ENCODE results near the gene TTL.
"Not testable (repeated sequence)": the region's sequence is repeated elsewhere in the genome, so short reads cannot be mapped to it uniquely, and the experiment has no call there.

TTL gene

DNA sequence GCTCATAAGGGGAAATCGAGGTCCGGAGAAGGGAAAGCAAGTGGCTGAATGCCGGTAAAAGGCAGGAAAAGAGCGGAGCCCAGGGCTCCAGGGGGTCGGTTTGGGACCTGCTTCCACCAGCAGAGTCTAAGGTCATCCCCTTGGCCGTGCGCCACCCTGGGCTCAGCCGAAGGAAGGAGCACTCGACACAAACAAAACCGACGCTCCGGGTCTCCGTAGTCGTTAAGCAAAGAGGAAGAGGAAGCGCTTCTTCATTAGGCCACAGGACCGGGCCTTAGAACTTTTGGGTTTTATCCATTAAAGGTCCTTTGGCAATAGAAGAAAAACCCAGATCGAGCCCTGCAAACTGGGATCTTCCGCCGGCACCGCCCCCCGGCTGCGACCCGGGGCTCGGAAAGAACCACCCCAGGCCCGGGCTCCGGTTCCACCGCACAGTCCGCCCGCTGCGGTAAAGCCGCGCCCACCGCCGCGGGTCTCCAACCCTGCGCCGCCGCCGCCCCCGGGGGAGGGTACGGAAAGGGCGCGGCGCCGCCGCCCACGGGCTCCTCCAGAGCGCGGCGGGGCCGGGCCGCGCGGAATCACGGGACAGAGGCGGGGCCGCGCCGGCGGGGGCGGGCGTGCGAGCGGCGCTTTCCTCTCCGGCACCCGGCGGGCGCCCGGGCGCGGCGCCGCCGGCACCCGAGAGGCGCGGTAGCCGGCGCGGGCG, at the start of gene TTL:
Gene TTL (plus strand): TSS at position 629 of the 706 bp plus-strand sequence. CDS start 189 bp downstream, outside the sequence.
- no peaks in the 10 kb centered on the region for H3K36me3 ChIP-seq (ENCODE audit: control insufficient read depth, low read depth, low read length)
- H3K9ac ChIP-seq (ENCODE audit: low read length), result peak within 1 kb of the TSS; percentile 77
- no peaks in the 10 kb centered on the region for H3K9me3 ChIP-seq (ENCODE audit: control insufficient read depth, low read depth, low read length)
- H3K27ac ChIP-seq (ENCODE audit: low read length), result no peak within 1 kb of the TSS
- peak within 1 kb of the TSS; percentile 91 for H3K4me3 ChIP-seq (ENCODE audit: low read length)
- peaks cover 23% of the 10 kb centered on the region for H3K27me3 ChIP-seq (ENCODE audit: control insufficient read depth, insufficient read depth, low read length)
- H3K4me1 ChIP-seq (ENCODE audit: control insufficient read depth, low read depth, low read length), result peaks cover 8% of the 10 kb centered on the region

DNA sequence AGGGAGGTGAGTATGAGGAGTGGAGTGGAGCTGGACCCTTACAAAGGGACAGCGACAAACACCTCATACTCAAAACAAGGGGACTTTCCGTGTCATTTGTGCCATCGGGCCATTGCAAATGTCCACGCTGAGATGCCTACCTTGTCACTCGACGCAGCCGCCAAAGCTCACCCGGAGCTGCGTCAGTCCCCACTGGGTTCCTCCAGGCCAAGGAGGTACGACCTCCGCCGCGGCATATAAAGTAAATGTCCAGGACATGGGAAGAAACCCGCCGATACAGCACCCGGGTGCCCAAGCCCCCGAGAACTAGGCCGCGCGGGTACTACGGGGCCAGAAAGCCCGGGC, 49.6 kb upstream of the TTL start:
- peak overlapping the region; percentile 39 for H3K9ac ChIP-seq (ENCODE audit: low read length)
- not testable (repeated sequence) for H3K36me3 ChIP-seq (ENCODE audit: control insufficient read depth, low read depth, low read length); H3K27ac ChIP-seq (ENCODE audit: low read length); H3K4me1 ChIP-seq (ENCODE audit: control insufficient read depth, low read depth, low read length); H3K9me3 ChIP-seq (ENCODE audit: control insufficient read depth, low read depth, low read length); H3K27me3 ChIP-seq (ENCODE audit: control insufficient read depth, insufficient read depth, low read length)
- peak overlapping the region; percentile 57 for H3K4me3 ChIP-seq (ENCODE audit: low read length)

DNA sequence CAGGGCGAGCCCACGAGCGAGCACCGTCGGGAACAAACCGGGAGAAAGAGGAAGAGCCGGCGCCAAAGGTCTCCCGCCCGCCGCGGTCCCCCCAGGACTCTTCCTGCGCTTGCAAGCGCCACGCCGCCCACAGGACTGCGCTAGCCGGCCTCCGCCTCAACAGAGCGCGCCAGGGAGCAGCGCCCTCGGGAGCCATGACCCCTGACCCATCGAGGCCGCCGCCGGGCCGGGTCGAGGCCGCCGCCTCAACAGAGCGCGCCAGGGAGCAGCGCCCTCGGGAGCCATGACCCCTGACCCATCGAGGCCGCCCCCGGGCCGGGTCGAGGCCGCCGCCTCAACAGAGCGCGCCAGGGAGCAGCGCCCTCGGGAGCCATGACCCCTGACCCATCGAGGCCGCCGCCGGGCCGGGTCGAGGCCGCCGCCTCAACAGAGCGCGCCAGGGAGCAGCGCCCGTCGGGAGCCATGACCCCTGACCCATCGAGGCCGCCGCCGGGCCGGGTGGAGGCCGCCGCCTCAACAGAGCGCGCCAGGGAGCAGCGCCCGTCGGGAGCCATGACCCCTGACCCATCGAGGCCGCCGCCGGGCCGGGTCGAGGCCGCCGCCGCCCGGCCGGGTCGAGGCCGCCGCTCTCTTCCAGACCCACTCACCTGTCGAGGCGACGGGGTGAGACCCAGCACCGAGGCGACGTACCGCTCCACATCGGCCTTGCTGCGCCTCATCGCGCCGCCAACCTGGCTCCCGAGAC, 49.0 kb upstream of the TTL start:
- H3K4me3 ChIP-seq (ENCODE audit: low read length), result peak overlapping the region; percentile 57
- not testable (repeated sequence) for H3K27me3 ChIP-seq (ENCODE audit: control insufficient read depth, insufficient read depth, low read length); H3K4me1 ChIP-seq (ENCODE audit: control insufficient read depth, low read depth, low read length); H3K27ac ChIP-seq (ENCODE audit: low read length); H3K9me3 ChIP-seq (ENCODE audit: control insufficient read depth, low read depth, low read length); H3K36me3 ChIP-seq (ENCODE audit: control insufficient read depth, low read depth, low read length)
- peak overlapping the region; percentile 39 for H3K9ac ChIP-seq (ENCODE audit: low read length)

DNA sequence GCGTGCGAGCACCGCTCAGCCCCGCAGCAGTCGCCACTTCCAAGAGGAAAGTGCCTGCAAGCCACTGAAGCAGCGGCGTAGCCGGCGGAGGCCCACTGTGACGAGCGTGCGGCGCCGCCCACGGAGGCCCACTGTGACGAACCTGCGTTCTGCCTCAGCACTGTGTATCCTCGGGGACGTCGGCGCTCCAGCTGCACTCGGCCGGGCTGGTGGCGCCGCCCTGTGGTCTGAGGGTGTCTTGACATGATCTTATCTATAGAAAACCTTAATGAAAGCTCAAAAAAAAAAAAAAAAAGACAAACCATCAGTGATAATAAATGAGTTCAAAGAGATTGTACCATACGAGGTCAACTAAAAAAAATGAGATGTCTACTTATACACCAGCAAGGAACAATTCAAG, 48.5 kb upstream of the TTL start, which contains the start of gene RGPD8:
Gene RGPD8 (minus strand): TSS at position 166 of the 400 bp plus-strand sequence. CDS start 192 bp downstream, outside the sequence.
- Histone ChIP-seq H3K9ac (ENCODE audit: low read length) (peak within 1 kb of the TSS; percentile 39), H3K4me3 (ENCODE audit: low read length) (peak within 1 kb of the TSS; percentile 57)
- not testable (repeated sequence) for H3K27ac ChIP-seq (ENCODE audit: low read length); H3K27me3 ChIP-seq (ENCODE audit: control insufficient read depth, insufficient read depth, low read length); H3K9me3 ChIP-seq (ENCODE audit: control insufficient read depth, low read depth, low read length); H3K36me3 ChIP-seq (ENCODE audit: control insufficient read depth, low read depth, low read length); H3K4me1 ChIP-seq (ENCODE audit: control insufficient read depth, low read depth, low read length)

DNA sequence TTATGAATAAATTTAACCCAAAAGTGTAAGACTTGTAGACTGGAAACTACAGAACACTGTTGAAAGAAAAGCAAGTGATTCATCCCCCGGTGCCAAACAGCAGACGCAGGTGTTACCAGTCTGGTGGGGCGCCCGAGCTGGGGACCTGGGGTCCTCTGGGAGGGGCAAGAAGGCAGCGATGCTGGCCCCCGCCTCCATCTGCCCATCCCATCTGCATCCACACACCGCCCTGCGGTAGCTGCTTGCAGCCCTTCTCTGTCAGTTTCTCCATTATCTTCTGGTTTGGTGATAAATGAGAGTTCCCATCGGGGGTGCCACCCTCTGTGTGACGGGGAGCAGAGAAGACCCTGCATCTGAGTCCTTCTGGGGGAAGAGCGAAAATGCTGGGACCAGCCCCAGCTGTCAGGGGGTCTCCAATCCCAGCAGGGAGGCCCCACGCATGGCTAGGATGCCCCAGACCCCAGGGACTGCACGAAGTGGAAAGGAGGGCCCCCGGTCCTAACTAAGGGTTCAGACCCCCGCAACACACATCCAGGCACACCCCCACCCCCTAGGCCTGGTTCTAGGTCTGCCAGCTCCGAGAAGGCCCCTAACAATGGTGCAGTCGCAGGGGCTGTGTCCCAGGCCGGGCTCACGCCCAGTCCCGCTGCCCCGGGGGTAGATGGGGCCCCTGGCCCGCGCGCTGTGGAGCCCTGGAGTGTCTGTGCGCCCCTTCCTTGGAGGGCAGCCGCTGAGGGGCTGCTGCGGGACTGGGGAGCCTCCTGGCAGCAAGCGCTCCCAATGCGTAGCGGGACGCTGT, 47.8 kb upstream of the TTL start:
- H3K4me3 ChIP-seq (ENCODE audit: low read length), result no peak overlapping the region
- no peaks in the 10 kb centered on the region for H3K9me3 ChIP-seq (ENCODE audit: control insufficient read depth, low read depth, low read length)
- H3K9ac ChIP-seq (ENCODE audit: low read length), result no peak overlapping the region
- no peaks in the 10 kb centered on the region for H3K27me3 ChIP-seq (ENCODE audit: control insufficient read depth, insufficient read depth, low read length)
- H3K36me3 ChIP-seq (ENCODE audit: control insufficient read depth, low read depth, low read length), result no peaks in the 10 kb centered on the region
- no peak overlapping the region for H3K27ac ChIP-seq (ENCODE audit: low read length)
- no peaks in the 10 kb centered on the region for H3K4me1 ChIP-seq (ENCODE audit: control insufficient read depth, low read depth, low read length)

DNA sequence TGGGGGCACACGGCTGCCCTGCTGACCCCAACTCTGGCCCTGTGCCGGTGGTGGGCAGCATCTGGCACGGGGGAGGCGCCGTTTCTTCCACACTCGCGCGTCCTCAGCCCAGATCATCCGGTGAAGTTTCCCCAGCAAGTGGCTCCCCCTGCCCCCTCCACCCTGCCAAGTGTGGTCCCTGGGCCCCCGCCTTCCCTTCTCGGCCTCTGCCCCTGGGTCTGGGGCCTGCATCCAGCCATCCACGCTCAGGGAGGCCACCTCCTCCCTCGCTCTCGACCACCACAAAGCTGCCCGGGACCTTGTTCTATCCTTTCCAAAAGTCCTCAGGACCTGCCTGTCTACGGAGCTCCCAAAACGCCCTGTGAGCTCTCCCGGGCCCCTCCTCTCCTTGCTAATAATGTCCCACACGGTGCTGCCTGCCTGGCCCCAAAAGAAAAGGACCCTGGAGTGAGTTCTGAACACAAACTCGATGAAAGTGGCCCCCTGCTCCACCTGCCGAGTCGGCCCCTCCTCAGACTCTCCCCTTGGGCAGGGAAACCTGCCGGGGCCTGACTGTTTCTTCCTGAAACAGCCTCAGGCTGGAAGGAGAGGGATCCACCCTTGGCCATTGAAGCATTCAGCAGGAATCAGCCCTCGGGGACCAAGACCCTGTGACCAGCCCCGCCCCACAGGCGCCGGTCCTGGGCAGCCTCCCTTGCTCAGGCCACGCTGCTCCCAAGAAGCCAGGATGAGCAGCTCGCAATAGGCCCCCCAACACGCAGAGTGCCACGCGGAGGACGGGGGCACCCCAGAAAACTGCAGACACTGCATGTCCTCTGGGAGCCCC, 46.9 kb upstream of the TTL start:
- H3K27ac ChIP-seq (ENCODE audit: low read length); H3K9me3 ChIP-seq (ENCODE audit: control insufficient read depth, low read depth, low read length); H3K36me3 ChIP-seq (ENCODE audit: control insufficient read depth, low read depth, low read length); H3K27me3 ChIP-seq (ENCODE audit: control insufficient read depth, insufficient read depth, low read length); H3K4me3 ChIP-seq (ENCODE audit: low read length); H3K9ac ChIP-seq (ENCODE audit: low read length); H3K4me1 ChIP-seq (ENCODE audit: control insufficient read depth, low read depth, low read length): not testable (repeated sequence)

DNA sequence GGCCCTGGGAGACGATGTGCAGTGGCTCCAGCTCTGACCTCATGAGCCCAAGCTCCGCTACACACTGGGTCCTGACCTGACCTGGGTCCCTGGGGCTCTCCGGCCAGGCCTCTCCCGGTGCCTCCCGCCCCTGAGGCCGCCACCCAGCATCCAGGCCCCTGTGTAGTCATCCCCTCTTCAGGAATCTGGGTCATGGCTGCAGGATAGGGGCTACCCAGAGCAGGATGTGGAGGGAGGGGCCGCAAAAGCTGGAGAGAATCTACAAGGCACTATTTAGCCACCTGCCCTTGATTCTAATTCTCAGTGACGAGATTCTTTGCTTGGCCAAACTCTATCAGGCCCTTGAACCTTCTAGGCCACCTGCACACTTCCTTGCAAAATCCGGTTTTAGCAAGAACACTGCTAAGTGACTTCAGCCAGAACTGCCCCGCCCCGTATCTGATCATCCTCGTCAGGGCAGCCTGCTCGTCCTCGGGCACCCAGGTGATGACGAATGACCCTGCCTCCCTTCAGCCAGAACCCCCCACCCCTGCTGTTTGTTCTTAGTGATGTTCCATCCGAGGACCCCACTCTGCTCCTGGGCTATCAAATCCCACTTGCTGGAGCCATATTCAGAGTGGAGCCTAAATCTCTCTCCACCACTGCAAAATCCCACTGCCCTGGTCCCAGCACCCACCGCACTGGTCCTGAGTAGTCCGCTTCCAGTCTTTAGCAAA, 46.1 kb upstream of the TTL start:
- H3K27me3 ChIP-seq (ENCODE audit: control insufficient read depth, insufficient read depth, low read length); H3K4me1 ChIP-seq (ENCODE audit: control insufficient read depth, low read depth, low read length); H3K4me3 ChIP-seq (ENCODE audit: low read length); H3K27ac ChIP-seq (ENCODE audit: low read length); H3K9me3 ChIP-seq (ENCODE audit: control insufficient read depth, low read depth, low read length); H3K9ac ChIP-seq (ENCODE audit: low read length); H3K36me3 ChIP-seq (ENCODE audit: control insufficient read depth, low read depth, low read length): not testable (repeated sequence)

DNA sequence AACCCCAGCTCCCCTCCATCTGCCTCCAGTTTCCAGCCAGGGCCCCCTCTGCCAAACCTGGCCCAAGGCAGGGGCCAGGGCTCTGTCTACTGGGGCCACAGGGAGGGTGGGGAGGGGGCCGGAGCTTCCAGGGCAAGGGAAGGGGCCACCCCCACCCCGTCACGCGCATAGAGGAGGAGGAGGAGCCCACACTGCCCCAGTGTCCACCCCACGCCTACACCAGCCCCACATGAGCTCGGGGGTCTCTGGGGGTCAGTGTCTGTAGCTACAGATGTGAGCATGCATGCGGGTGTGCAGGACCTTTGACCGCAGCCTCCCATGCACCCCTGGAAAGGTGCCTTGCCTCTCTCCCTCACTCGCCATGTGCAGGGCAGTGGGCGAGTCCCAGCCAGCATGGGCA, 45.0 kb upstream of the TTL start:
- H3K27ac ChIP-seq (ENCODE audit: low read length); H3K4me3 ChIP-seq (ENCODE audit: low read length); H3K9me3 ChIP-seq (ENCODE audit: control insufficient read depth, low read depth, low read length); H3K4me1 ChIP-seq (ENCODE audit: control insufficient read depth, low read depth, low read length); H3K36me3 ChIP-seq (ENCODE audit: control insufficient read depth, low read depth, low read length); H3K9ac ChIP-seq (ENCODE audit: low read length); H3K27me3 ChIP-seq (ENCODE audit: control insufficient read depth, insufficient read depth, low read length): not testable (repeated sequence)

DNA sequence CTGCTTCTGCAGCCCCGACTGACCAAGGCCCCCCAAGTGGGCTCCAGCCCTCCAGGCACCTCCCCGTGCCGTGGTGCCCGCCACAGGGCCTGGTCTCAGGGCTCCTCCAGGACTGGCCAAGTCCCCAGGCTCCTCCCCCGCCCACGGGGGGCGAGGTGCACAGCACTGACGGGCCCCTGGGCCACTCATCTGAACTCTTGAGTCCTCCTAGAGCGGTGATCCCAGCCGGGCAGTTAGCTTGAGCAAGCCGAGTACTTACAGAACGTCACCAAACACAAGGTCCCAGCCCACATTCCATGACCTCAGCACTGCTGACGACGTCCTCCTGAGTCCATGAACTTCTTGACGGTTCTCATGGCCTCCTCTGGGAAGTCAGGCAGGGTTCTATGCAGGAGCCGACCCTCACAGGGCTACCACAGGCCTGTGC, 44.5 kb upstream of the TTL start:
- H3K9me3 ChIP-seq (ENCODE audit: control insufficient read depth, low read depth, low read length); H3K27ac ChIP-seq (ENCODE audit: low read length); H3K27me3 ChIP-seq (ENCODE audit: control insufficient read depth, insufficient read depth, low read length); H3K9ac ChIP-seq (ENCODE audit: low read length); H3K4me3 ChIP-seq (ENCODE audit: low read length); H3K36me3 ChIP-seq (ENCODE audit: control insufficient read depth, low read depth, low read length); H3K4me1 ChIP-seq (ENCODE audit: control insufficient read depth, low read depth, low read length): not testable (repeated sequence)

DNA sequence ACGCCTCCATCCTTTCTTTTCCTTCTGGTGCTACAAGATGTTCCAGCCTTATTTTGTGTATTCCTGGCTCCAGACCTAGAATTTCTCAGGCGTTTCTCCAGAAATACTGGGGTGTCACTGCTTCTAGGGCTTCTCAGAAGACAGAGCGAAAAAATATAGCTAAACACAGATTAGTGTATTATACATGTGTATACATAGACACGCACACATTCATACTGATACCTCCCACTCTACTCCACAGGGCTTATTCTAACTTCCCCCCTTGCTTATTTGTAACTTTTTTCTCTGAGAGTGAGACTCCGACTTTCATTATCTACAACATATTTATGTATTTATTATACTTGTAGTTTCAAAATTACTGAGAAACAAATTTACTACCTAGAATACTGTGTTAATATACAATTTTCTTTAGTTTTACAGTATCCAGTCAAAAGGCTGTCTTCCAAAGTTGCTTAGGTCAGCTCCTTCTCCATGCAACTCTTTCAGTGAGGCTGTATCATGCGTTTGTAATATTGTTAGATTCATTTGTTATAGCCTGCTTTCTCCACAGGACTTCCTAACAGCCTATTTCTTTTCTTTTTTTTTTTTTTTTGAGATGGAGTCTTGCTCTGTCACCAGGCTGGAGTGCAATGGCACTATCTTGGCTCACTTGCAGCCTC, 43.2 kb upstream of the TTL start:
- not testable (repeated sequence) for H3K4me1 ChIP-seq (ENCODE audit: control insufficient read depth, low read depth, low read length); H3K27me3 ChIP-seq (ENCODE audit: control insufficient read depth, insufficient read depth, low read length)

More for the DNA sequence above, 43.2 kb upstream of the TTL start:
- H3K9ac ChIP-seq (ENCODE audit: low read length); H3K27ac ChIP-seq (ENCODE audit: low read length); H3K9me3 ChIP-seq (ENCODE audit: control insufficient read depth, low read depth, low read length); H3K36me3 ChIP-seq (ENCODE audit: control insufficient read depth, low read depth, low read length); H3K4me3 ChIP-seq (ENCODE audit: low read length): not testable (repeated sequence)
